ENCODE measurements around the gene MPIG6B. TPM values are rescaled to one million over a fixed set of nuclear protein-coding genes. Genes with fewer than 3 reads are reported as not detected.

Gene MPIG6B
- polyA plus RNA-seq, 2 of the 4 experiments (the other 2 are of a cell fraction), result not detected

DNA sequence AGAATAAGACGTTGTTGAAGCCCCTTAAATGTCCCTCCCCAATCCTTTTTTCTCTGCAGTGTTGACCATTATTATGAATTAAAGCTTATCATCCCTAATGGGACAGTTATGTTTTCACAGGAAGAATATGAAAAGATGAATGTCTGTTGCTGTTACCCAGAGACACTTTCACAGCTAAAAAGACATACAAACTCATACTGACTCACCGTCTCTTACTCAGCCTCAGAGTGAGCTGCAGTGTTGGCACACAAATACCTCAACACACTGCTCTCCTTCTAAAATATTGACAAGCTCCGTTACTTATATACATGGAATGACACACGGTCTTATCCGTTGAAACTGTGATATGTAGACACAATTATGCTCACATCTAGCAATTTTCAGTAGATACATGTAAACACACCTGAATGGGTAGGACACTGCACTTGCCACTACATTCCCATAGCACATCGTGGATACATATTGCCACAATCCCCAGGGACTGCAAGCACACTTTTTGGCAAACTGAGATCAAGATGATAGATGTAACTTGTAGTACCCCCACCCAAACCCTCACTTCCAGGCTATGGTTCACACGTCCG, 29.7 kb downstream of the MPIG6B start:
- Histone ChIP-seq H3K9me3 (no peaks in the 10 kb centered on the region), H3K4me1 (peaks cover 13% of the 10 kb centered on the region), H3K4me3 (no peak overlapping the region), H3K4me2 (peak overlapping the region; percentile 51), H3K27ac (peak overlapping the region in 1 of 2 experiments; percentile 53; a peak in 2 of 6 replicates)
- ATAC-seq, result peak; percentile 90 to 94
- POLR2A ChIA-PET, result interaction anchor here (0.6 to 1.3 kb wide), 4 partner anchors 13 to 75 kb away, joined by 3 to 5 read pairs (median 3); partner anchors contain the start of genes CLIC1, HSPA1A, HSPA1B and HSPA1L
- WGBS (ENCODE audit: missing lambda C conversion rate), result 40% methylated on average over 8 of the region's 8 CpGs
- FAIRE-seq, result no peak
- peak in 1 of 2 experiments; percentile 37 for DNase-seq (ENCODE audit: low read depth in 1 of 2, low spot score in 1 of 2)
- CTCF ChIA-PET, result interaction anchor here (0.7 to 2.9 kb wide), 8 partner anchors 17 to 135 kb away, joined by 3 to 12 read pairs (median 4); partner anchors contain the start of gene MPIG6B
- no peak for TF ChIP-seq FOSL2 (IDR thresholded peaks at IDR 0.05)
- TF ChIP-seq FOSL2 (CRISPR knock-in tag; IDR thresholded peaks at IDR 0.05), result peak; percentile 35; the same call in 1 of the 2 replicates
- TF ChIP-seq SREBF2 (IDR thresholded peaks at IDR 0.05), result no peak

DNA sequence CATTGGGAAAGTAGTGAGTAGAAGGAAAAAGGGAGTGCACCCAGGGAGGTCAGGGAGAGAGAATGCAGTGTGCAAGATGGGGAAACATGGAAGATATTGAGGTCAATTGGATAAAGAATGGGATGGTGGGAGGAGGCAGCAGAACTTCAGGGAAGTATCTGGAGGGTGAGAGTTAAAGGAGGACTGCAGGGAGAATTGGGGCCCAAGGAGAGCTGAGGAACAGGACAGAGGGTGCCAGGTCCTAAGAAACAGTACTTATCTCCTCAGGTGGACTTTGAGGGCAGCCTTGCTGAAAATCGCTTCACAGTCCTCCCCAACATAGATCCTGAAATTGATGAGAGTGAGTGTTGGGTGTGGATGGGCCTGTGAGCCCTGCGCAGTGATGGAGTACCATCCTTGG, 35.1 kb downstream of the MPIG6B start:
- no peak for DNase-seq (ENCODE audit: low read depth in 1 of 2, low spot score in 1 of 2)
- Histone ChIP-seq H3K27ac (no peak overlapping the region), H3K9me3 (no peaks in the 10 kb centered on the region), H3K4me1 (peaks cover under 1% of the 10 kb centered on the region; the same call in 2 of the 3 replicates), H3K4me3 (no peak overlapping the region), H3K4me2 (no peak overlapping the region)
- CTCF ChIA-PET, result interaction anchor here (0.6 to 3.8 kb wide), 8 partner anchors 9 to 106 kb away, joined by 3 to 21 read pairs (median 4); partner anchors contain the start of gene VARS1
- POLR2A ChIA-PET, result no interaction called here
- 94% methylated on average over 2 of the region's 2 CpGs for WGBS (ENCODE audit: missing lambda C conversion rate)
- no peak for FAIRE-seq
- ATAC-seq, result no peak
- TF ChIP-seq MYC (IDR thresholded peaks at IDR 0.05; ENCODE audit: borderline replicate concordance, low read length), result no peak
- TF ChIP-seq, protein P1, sequence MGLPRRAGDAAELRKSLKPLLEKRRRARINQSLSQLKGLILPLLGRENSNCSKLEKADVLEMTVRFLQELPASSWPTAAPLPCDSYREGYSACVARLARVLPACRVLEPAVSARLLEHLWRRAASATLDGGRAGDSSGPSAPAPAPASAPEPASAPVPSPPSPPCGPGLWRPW (IDR thresholded peaks at IDR 0.05), result no peak
- TF ChIP-seq HOXA7 (CRISPR knock-in tag; IDR thresholded peaks at IDR 0.05), result no peak
- no peak for TF ChIP-seq KDM5A (IDR thresholded peaks at IDR 0.05)
- TF ChIP-seq, protein P2, sequence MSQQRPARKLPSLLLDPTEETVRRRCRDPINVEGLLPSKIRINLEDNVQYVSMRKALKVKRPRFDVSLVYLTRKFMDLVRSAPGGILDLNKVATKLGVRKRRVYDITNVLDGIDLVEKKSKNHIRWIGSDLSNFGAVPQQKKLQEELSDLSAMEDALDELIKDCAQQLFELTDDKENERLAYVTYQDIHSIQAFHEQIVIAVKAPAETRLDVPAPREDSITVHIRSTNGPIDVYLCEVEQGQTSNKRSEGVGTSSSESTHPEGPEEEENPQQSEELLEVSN (IDR thresholded peaks at IDR 0.05; ENCODE audit: borderline replicate concordance, low read depth), result no peak
- TF ChIP-seq KDM1A (IDR thresholded peaks at IDR 0.05; ENCODE audit: low read depth), result no peak
- no peak for TF ChIP-seq BHLHE40 (IDR thresholded peaks at IDR 0.05; ENCODE audit: low read depth, low read length)

DNA sequence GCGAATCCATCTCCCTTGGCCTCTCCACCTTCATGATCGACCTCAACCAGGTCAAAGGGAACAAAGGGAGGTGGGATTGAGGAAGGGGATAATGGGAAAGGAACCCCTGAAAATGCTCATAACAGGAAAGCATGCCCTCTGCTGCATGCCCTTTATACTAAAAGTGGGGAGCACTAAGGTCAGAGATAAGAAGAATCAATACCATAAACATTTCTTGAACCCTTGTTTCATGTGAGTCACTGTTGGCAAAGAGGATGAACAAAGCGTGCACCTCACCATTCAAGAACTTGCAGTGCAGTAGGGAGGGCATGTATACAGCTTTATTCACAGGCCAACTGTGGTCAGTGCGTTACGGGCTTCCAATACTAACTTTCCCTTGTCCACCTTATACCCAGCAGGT, 37.6 kb downstream of the MPIG6B start:
- Histone ChIP-seq H3K27ac (no peak overlapping the region), H3K4me1 (no peaks in the 10 kb centered on the region), H3K4me2 (no peak overlapping the region), H3K4me3 (no peak overlapping the region), H3K9me3 (no peaks in the 10 kb centered on the region)
- 83% methylated on average over 5 of the region's 5 CpGs for WGBS (ENCODE audit: missing lambda C conversion rate)
- no peak for ATAC-seq
- TF ChIP-seq MYC (IDR thresholded peaks at IDR 0.05; ENCODE audit: borderline replicate concordance, low read length), result no peak
- TF ChIP-seq ZSCAN20 (CRISPR knock-in tag; IDR thresholded peaks at IDR 0.05), result no peak
- no peak for TF ChIP-seq ZFP36 (IDR thresholded peaks at IDR 0.05; ENCODE audit: borderline replicate concordance, partially characterized antibody)
- no peak for TF ChIP-seq JUN (IDR thresholded peaks at IDR 0.05)
- no peak for TF ChIP-seq RARB (CRISPR knock-in tag; IDR thresholded peaks at IDR 0.05)
- TF ChIP-seq CBX8 (IDR thresholded peaks at IDR 0.05), result no peak
- DNase-seq (ENCODE audit: low read depth in 1 of 2, low spot score in 1 of 2), result no peak
- no peak for FAIRE-seq
- POLR2A ChIA-PET, result no interaction called here
- CTCF ChIA-PET, result interaction anchor here (3.8 kb wide), 1 partner anchor 9 kb away, joined by 21 read pairs; no protein-coding TSS in a partner anchor

DNA sequence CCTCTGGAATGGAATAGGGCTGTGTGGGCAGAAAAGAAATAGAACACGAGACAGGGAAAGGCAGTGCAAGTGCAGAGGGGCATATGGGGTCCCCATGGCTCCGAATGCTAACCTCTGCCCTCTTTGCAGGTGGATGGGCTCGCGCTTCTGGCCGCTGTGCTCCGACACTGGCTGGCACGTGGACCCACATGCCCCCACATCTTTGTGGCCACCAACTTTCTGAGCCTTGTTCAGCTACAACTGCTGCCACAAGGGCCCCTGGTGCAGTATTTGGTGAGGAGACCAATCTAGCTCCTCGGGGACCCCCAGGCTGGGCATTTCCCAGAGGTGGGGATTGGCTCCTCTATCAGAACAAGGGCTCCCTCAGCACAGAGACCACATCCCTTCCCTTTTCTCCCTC, 38.2 kb downstream of the MPIG6B start:
- Histone ChIP-seq H3K27ac (no peak overlapping the region), H3K9me3 (no peaks in the 10 kb centered on the region), H3K4me3 (no peak overlapping the region), H3K4me2 (no peak overlapping the region), H3K4me1 (no peaks in the 10 kb centered on the region)
- ATAC-seq (no peak), DNase-seq (ENCODE audit: low read depth in 1 of 2, low spot score in 1 of 2) (no peak), FAIRE-seq (no peak)
- no peak for TF ChIP-seq SREBF2 (IDR thresholded peaks at IDR 0.05)
- TF ChIP-seq, protein P3, sequence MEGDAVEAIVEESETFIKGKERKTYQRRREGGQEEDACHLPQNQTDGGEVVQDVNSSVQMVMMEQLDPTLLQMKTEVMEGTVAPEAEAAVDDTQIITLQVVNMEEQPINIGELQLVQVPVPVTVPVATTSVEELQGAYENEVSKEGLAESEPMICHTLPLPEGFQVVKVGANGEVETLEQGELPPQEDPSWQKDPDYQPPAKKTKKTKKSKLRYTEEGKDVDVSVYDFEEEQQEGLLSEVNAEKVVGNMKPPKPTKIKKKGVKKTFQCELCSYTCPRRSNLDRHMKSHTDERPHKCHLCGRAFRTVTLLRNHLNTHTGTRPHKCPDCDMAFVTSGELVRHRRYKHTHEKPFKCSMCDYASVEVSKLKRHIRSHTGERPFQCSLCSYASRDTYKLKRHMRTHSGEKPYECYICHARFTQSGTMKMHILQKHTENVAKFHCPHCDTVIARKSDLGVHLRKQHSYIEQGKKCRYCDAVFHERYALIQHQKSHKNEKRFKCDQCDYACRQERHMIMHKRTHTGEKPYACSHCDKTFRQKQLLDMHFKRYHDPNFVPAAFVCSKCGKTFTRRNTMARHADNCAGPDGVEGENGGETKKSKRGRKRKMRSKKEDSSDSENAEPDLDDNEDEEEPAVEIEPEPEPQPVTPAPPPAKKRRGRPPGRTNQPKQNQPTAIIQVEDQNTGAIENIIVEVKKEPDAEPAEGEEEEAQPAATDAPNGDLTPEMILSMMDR (IDR thresholded peaks at IDR 0.05), result no peak
- no peak for TF ChIP-seq EP300 (IDR thresholded peaks at IDR 0.05)
- no peak for TF ChIP-seq RAD21 (conservative IDR thresholded peaks at IDR 0.05 in 1 of 2, IDR thresholded peaks at IDR 0.05 in 1 of 2)
- ChIA-PET CTCF (interaction anchor here (3.8 kb wide), 1 partner anchor 9 kb away, joined by 21 read pairs; no protein-coding TSS in a partner anchor), POLR2A (no interaction called here)
- 90% methylated on average over 8 of the region's 8 CpGs for WGBS (ENCODE audit: missing lambda C conversion rate)
